ENCODE results near the gene ZCCHC14.

DNA sequence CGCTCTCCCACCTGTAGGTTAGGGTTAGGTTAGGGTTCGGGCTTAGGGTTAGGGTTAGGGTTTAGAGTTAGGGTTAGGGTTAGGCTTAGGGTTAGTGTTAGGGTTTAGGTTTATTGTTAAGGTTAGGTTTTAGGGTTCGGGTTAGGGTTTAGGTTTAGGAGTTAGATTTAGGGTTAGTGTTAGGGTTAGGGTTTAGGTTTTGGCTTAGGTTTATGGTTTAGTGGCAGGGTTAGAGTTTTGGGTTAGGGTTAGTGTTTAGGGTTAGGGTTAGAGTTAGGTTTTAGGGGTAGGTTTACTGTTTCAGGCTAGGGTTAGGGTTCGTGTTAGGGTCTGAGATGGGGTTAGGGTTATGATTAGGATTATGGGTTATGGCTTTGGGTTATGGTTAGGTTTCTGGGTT, 31.6 kb upstream of the ZCCHC14 start:
- no peak for TF ChIP-seq CTCF (IDR thresholded peaks at IDR 0.05)
- TF ChIP-seq POLR2A (IDR thresholded peaks at IDR 0.05), result no peak

All from esophagus squamous epithelium (tissue), 4 donors.